T-helper 1 cell (primary cell): Measurements from ENCODE around the gene MAPK8.

Source experiments
- DNase-seq, 5 donors: peaks; one replicate each; pipeline ENCODE4 v3.0.0-alpha.2; 2012 to 2020

The MAPK8 gene

GRCh38 chr10:48480397-48481374 lies 174.2 kb downstream of the MAPK8 start:
- no peak for DNase-seq

DNA sequence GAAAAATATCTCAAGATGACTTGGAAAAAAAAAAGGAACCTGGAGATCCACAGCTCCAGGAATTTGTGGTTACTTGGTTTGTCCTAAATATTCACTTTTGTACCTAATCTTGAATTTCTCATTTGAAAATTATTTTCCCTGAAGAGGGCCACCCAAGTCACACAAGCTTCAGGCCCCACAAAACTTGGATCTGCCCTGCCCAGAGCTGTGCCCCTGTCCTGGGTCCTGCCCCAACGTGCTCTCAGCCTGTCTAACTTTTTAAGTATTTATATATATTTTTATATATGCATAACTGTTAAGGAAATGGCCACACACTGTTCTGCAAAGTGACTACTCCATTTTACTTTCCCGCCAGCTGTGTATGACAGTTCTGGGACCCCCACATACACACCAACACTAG lies 174.9 kb downstream of the MAPK8 start:
- no peak for DNase-seq

GRCh38 chr10:48482207-48482606 lies 175.7 kb downstream of the MAPK8 start:
- no peak for DNase-seq

- no peak for DNase-seq
Measured at GRCh38 chr10:48484911-48485310, 178.4 kb downstream of the MAPK8 start.

GRCh38 chr10:48485711-48486110 lies 179.2 kb downstream of the MAPK8 start:
- DNase-seq, result no peak

DNA sequence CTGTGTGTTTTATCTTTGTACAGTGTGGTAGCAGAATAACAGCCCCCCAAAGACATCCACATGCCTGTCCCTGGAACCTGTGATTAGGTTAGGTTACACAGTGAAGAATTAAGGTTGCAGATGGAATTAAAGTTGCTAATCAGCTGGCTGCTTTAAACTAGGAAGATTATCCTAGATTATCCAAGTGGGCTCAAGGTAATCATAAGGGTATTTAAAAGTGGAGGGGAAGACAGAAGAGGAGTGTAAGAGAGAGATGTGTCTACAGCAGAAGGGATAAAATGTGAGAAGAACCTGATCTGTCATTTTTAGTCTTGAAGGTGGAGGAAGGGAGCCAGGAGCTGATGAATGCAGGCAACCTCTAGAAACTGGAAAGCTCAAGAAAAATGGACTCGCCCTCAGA lies 180.8 kb downstream of the MAPK8 start:
- no peak for DNase-seq
